Measurements from ENCODE around the gene COL3A1.

The COL3A1 gene

DNA sequence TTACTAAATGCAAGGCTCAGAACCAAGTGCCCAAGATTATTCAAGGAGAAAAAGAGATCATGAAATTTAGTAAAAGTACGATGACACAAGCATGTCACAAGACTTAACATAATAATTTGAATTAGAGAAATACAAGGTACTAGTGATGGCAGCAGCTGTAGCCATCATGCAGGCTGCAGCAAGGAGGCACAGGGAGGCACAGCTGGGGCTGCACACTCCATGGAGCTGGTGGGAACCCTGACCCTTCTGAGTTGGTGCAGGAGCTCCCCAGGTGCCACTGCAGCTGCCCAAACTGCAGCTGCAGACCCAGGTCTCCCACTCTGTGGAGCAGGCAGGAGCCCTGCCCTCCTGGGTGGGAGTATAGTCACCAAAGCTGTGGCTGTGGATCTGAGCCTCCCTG lies 46.0 kb downstream of the COL3A1 start:
- DNase-seq, result no peak

DNA sequence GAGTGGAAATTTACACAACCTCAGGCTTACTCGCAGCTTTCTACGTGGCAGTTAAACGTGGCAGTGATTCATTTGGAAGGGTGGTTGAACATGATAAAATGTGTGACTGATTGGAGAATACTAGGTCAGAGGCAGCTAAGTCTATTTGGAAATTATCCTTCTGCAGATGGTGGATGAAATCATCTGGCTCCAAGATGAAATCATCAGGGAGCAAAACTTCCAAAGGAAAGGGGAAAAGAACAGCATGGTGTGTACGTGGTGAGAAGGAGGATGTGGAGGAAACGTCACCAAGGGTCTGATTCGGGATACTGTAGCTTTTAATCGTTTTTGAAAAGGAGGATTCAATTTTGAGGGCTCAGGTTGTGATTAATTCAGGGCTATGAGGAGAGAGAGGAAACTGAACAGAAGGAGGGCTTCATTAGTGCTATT lies 47.9 kb downstream of the COL3A1 start:
- no peak for DNase-seq

DNA sequence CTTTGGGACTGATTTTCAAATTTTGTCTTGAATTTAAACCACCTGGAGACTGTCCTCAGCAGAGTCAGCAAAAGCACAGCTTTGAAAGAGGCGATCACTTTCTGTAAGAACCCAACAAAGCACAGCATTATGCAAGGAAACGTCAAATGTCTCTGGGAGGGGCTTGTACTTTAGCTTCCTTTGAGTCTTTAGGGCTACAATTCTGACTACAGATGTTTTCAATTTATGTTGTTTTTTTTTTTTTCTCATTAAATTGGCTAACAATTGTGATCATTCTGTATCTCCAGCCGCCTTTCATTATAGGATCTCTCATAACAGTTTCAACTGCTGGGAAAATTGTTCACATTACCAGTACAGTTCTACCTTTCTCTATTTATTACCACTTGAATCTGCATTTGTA lies 48.3 kb downstream of the COL3A1 start:
- no peak for DNase-seq

DNA sequence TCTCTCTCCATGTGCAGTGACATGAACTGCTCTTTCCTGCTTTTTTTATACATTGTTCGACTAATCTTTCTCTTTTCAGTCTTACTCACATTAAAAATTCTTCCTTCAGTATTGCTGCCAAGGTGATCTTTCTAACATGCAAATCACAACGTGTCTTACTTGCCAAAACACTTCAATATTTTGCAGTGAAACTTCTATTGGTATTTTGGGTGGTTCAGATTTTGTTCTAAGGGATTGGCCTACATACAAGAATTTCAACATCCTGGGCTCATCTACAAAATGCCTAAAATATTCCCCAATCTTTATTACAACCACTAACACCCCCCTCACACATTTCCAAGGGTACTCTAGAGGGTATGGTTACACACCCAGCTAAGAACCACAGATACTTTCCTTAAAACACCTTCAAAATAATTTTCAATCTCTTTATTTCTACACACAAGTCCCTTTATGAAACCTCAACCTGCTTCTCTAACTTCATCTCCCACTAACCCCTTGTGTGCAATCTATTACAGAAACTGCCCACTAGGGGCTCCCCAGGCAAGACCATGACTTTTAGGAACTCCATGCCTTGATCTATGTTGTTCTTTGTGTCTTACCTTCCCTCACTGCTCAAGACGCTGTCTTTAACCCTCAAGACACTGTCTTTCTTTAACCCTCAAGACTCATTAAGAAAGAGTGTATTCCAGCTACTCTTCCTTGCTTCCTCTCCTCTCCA lies 50.9 kb downstream of the COL3A1 start:
- DNase-seq, result no peak

DNA sequence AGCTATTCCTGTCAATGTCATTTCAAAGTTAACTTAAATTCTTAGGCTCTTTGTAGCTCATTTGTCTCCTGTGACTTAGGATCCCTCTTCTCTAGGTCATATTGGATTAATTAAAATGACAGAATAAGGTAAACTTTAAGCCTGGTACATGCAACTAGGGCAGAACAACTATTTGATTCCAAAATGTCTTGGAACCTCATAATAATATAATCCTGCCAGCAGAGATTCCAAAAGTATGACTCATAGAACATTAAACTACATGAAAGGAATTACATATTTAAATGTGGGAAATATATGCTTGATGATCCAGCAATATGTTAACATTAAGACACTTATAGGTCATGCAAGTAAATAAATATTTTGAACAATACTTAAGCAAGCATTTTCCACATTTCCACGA lies 63.3 kb downstream of the COL3A1 start:
- DNase-seq, result no peak

DNA sequence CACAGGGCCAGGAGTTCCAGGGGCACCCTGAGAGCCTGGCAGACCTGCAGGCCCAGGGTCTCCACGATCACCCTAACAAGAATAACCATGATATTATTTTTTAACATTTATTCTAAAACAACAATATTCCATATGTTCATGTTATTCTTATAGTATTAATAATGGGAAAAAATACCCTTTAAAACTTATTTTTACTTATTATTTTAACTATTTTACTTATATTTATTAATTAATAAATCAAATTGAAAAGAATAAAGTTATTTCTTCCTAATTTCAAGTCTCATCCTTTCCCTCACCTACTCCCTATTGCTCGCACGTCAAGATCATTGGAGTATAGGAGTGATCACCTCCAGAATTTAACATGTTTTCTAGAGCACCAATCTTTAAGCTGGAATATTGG lies 71.7 kb downstream of the COL3A1 start:
- no peak for DNase-seq

DNA sequence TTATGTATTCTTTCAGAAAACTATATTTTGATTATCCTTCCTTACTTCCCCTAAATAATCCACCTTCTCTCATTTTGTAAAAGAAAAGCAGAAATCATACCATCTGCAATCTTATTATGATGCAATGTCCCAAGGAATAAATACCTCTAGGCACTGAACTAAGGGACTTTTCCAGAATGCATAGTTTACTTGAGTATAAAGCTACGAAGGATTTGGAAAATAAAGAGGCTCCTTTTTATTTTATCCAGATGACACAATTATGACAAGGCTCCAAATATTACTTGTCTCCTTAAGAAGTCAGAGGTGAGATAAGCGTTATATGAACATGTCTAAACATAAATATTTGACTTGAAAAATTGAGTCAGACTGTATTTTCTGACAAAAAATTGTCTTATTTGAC lies 72.1 kb downstream of the COL3A1 start:
- no peak for DNase-seq

DNA sequence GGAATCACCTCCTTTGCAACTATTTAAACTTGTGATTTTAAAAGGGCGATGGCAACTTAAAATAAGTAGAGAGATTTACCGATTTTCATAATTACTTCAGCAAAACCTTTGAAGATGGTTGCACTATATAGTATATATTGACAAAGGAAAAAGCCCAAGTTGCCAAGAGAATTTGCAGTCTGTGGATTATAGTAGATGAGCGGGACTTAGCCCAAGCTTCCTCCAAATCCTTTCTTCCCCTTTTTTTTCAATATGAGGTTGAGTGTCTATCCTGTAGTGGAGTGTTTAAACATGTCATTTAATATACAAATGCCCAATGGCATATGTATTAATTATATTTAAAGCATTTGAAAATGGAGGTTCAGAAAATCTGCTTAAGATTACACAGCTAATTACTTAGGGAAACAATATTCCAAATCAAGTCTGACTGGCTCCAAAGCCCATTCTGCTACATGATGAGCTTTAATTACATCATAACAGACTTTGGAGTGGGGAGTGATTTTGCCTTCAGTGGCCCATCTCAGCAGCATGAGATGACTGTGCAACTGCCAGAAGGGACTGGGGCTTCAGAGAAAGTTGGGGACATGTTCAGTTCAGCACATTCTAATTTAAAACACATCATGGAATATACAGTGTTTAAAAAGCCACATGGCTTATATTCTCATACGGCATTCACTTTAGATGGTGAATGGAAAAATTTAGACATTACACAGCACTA lies 73.2 kb downstream of the COL3A1 start:
- DNase-seq, result no peak

DNA sequence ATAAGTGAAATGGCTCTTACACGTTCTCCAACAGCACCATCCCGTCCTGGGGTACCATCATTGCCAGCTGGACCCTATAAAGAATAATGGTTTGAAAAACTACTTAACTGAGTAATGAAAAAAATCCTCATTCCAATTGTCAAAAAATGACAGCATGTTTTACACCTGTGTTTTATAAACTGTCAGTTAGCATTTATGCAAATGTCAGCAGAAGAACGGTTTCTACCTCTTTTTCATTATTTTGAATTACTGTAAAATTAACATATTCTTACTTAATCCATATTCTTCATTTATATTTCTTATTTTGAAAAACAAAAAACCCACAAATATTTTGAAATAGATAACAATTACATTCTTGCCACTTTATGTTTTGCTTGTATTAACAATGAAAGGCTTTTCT lies 74.0 kb downstream of the COL3A1 start:
- no peak for DNase-seq

DNA sequence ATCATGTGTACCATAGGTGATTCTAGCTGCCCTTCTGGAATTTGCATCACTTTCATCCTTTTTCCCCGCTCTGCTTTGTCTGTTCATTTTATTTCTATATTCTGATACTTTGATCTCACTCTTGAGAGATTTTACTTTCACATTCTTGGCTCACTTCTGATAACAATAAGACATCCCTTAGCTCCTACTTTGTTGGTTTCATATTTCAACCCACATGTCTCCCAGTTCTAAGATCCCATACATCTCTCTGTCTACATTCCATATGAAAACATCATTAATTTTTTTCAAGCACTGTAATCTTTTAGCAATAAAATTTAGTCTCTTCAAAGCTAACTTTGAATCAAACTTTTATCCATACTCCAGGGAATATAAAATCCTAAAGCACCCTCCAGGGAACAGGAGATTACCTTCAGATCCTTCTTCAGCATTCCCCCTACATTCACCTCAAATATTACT lies 75.6 kb downstream of the COL3A1 start:
- DNase-seq, result no peak

DNA sequence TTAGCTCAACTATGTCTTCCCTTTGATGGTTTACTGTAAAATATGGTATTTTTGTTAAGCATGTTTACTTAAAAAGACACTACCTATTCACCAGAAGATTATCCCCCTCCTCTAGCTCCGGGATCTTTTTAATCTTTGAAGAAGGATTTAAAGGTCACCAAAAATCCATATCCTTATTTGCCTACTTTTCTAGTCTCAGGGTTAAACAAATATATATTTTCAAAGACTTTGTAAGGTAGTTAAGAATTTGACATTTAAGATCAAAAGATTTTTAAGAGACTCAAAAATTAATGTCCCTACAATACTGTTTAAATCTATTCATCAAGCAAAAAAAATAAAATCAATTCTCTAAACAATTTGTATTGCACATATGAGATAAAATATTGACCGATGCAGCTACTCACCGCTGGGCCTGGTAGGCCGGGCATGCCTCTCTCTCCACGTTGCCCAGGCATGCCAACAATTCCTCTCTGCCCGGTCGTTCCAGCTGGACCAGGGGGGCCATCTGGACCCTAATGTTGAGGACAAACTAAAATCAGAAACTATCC lies 76.1 kb downstream of the COL3A1 start:
- DNase-seq, result no peak

DNA sequence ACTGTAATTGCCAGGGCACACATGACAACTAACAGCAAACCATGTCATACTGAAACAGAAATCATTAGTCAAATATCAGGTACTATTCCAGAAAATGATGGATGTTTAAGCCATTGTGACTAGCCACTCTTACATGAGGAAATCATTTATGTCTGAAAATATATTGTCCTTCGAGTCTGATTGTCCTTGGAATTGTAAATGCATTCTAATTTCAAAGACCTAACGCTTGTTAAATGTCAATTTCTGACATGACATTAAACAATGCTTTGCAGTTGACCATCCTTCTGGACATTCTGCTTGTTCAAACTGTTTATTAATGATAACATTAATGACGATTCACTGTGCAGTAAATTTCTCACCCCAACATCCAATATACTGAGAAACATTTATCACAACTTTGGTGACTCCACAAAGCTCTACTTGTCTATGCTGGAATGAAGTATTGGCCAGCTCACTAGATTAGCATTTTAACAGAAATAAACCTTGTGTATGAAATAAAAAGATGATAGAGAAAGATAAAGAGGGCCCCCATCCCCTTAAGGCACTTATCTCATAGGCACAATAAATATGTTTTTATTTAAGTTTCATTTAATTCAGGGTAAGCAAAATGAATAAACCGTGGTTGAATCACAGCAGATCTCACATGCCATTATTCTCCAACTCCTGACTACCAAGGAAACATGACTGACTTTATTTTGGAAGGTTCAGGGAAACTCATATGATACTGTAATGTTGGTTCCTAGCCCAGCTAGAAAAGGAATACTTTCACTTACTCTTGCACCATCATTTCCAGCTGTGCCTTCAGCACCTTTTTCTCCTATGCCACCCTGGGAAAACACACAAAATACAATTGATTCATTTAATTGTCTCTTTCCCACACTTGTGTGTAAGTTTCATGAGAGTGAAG lies 82.3 kb downstream of the COL3A1 start:
- DNase-seq, result no peak

DNA sequence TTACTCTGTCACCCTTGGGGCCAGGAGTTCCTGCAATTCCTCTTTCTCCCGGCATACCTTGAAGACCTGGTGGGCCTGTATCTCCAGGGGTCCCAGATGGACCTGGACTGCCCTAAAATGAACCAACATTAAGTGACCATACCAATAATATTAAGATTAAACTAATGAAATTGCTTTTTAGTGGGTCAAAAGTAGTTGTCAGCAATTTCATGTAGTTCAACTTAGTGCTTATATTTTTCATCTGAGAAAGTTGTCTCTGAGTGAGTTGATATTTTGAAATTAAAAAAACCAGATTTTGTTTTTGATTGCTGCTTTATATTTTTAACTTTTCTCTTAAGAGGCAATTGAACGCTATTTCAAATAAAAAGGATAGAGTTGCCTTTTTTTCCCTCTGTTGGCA lies 83.1 kb downstream of the COL3A1 start:
- DNase-seq, result no peak

DNA sequence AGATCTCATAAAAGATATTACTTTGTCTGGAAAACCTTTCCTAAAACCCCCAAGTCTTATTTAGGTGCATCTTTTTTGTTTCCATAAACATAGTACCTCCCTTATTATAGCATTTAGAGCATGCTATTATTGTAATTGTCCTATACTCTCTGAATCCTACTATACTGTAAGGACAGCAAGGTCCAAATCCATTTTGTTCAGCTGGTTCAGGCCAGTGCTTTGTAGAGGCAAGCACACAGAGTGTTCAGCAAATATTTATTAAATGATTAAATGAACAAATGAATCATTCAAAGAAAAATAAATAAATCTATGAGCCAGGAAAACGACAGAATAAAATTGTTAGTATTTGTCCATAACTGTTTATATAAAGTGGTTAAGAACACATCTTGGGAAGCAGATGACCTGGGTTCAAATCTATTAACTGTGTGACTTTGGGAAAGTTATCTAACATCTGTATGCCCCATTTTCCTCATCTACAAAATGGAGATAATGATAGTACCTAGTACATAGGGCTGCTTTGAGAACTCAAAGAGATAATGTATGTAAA lies 86.0 kb downstream of the COL3A1 start:
- DNase-seq, result no peak

Measured in NCI-H2029 (cell line).